HL-60 (cell line): ENCODE results near the gene PRAMEF10.
"Not testable (repeated sequence)": the region's sequence is repeated elsewhere in the genome, so short reads cannot be mapped to it uniquely, and the experiment has no call there.

Experiments used
- DNase-seq, 2 experiments: peaks; one replicate each; pipeline ENCODE4 v3.0.0-alpha.2; 2010 to 2020; ENCODE audit warnings: low read depth in 1 of 2, low spot score in 1 of 2
- H3K27ac ChIP-seq: fragments of 250-450 bp; sonication (Bioruptor Pico); replicated peaks from 2 replicates; pipeline ENCODE4 v1.5.1; 2020; ENCODE audit warnings: mild to moderate bottlenecking, moderate library complexity
- H3K27me3 ChIP-seq: fragments of 250-450 bp; sonication (Bioruptor Pico); 2 replicates; pipeline ENCODE4 v1.5.1; 2021; ENCODE audit warnings: mild to moderate bottlenecking, moderate library complexity; ENCODE audit not compliant: insufficient read depth, poor library complexity, severe bottlenecking
- H3K4me3 ChIP-seq: replicated peaks from 2 replicates; pipeline ENCODE4 v1.5.1; 2011; ENCODE audit warnings: mild to moderate bottlenecking, control low read depth, low read length; ENCODE audit not compliant: insufficient read depth
- long read RNA-seq: library from polyadenylated mRNA; unstranded; transcript quantifications from one replicate; pipeline ENCODE4 v2.0.0, GENCODE V29; 2020

The PRAMEF10 gene, protein sequence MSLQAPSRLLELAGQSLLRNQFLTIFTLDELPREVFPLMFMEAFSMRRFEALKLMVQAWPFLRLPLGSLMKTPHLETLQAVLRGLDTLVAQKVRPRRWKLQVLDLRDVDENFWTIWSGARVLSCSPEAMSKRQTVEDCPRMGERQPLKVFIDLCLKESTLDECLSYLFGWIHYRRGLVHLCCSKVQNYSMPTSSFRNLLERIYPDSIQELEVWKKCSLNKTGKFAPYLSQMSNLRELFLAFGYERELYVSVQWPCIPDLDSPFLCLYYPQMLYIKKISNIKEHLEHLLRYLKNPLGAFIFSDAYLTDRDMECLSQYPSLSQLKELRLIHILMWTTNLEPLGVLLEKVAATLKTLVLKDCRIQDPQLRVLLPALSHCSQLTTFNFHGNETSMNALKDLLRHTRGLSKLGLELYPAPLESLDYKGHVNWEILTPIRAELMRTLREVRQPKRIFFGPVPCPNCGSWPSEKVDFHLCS
- long read RNA-seq: 0 reads

- H3K27me3 ChIP-seq, H3K27ac ChIP-seq, H3K4me3 ChIP-seq, DNase-seq: not testable (repeated sequence)
Observed at GRCh38 chr1:12898170-12898569, at the start of gene PRAMEF10. TSS of gene PRAMEF10 (minus strand) at chr1:12898270. CDS start at chr1:12895847, 2,423 bp downstream.

DNA sequence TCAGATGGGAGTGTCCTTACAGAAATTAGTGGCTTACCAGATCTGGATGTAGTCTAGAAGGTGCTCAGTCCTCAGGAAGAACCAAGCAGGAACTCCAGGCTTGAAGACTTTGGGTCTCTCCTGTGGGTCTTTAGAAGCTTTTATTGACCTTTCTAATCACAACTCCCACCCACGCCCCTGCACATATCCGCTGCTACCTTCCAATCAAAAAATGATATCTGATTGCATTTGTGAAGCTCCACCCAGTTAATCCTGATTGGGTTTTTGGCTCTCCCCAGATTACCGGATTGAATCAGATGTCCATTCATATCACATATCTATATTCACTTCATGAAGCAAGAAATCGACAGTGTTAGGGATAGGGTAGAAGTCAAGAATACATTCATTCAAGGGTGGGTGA lies 49.4 kb upstream of the PRAMEF10 start, which contains the start of gene PRAMEF6:
PRAMEF6 (minus strand) TSS at position 101 of the 400 bp plus-strand sequence. CDS start 5,062 bp downstream, outside the sequence.
- not testable (repeated sequence) for H3K27ac ChIP-seq, DNase-seq, H3K27me3 ChIP-seq, H3K4me3 ChIP-seq

DNA sequence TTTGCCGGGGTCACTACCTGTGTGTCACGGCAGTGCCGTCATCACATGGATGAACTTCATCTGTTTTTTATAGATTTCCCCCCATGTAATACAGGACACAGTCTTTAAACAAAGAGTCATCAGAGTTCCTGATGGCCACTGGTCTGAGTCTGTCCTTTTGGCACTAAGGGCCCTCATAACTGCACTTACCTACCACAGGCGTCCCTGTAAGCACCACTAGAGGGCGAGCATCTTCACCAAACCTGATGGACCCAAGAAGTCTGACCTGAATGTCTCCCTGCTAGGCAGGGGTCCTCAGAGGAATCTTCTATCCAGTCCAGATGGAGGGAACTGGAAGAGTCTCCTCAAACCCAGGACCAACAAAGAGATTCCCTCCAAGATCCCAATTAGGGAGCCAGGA lies 26.3 kb upstream of the PRAMEF10 start:
- DNase-seq: not testable (repeated sequence)

DNA sequence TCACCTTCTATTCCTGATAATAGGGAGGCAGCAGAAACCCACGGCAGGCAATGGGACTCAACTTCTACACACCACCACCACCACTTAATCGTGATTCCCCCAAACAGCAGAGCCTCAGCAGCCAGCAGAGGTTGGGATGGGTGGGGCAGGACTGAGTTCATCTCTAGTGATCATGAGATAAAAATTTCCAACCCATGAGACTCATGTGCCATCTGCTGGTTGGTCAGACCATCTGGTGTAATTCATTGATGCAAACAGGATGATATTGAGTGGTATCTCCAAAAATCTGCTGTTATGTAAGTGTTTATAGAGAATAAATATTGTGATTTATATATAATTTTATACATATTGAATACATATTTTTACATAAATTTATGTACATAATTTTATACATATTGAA lies 23.7 kb upstream of the PRAMEF10 start:
- H3K4me3 ChIP-seq, DNase-seq, H3K27me3 ChIP-seq, H3K27ac ChIP-seq: not testable (repeated sequence)

More for the DNA sequence above, 26.3 kb upstream of the PRAMEF10 start:
- not testable (repeated sequence) for H3K4me3 ChIP-seq, H3K27me3 ChIP-seq, H3K27ac ChIP-seq

DNA sequence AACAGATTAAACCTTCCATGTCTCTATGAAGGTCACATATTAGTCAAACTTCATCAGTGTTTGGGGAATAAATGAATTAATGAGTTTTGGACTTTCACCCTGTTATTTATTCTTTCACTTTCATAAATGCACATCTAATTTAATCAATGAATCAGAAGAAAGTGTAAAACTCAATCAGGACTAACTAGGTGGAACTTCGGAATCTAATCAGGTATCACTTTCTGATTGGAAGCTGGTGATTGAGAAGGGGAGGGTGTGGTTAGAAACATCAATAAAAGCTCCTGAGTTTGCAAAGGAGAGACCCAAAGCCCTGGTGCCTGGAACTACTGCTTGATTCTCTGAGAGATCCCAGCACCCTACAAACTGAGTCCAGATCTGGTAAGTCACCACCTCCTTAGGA lies 18.2 kb upstream of the PRAMEF10 start, which contains the start of gene PRAMEF7:
PRAMEF7 (plus strand) TSS at position 301 of the 400 bp plus-strand sequence. CDS start 1,083 bp downstream, outside the sequence.
- not testable (repeated sequence) for H3K27me3 ChIP-seq, H3K4me3 ChIP-seq, H3K27ac ChIP-seq, DNase-seq

DNA sequence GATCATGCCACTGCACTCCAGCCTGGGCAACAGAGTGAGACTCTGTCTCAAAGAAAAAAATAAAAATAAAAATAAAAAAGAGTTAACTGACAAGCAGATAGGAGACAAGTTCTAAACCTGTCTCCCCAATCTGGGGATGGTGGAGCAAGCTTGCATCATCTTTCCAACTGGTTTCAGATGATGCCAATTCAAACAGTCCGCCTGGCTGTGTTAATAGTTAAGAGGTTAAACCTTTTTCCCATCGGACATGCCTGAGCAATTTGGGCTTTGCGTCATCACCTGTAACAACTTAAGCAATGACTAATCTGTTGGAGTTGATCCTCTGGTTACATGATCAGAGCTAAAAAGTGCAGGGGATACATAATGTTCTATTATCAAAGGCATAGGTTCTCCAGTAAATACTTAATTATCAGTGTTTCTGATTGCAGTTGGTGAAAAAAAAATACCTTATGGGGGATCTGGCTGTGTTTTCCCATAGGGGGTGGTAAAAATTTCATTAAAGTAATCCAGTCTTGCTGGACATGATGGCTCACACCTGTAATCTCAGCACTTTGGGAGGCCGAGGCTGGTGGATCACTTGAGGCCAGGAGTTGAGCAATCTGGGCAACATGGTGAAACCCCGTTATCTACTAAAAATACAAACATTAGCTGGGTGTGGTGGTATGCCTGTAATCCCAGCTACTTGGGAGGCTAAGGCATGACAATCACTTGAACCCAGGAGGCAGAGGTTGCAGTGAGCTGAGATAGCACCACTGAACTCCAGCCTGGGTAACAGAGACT lies 5.9 kb upstream of the PRAMEF10 start:
- not testable (repeated sequence) for H3K27ac ChIP-seq, H3K27me3 ChIP-seq, H3K4me3 ChIP-seq, DNase-seq

- H3K27ac ChIP-seq, H3K27me3 ChIP-seq, H3K4me3 ChIP-seq, DNase-seq: not testable (repeated sequence)
Observed at GRCh38 chr1:12899186-12899585, 1.1 kb upstream of the PRAMEF10 start.

GRCh38 chr1:12886101-12886500 lies 12.0 kb downstream of the PRAMEF10 start, which contains the start of gene PRAMEF4:
TSS of gene PRAMEF4 (minus strand) at chr1:12886201. CDS start at chr1:12883394, 2,807 bp downstream.
- not testable (repeated sequence) for H3K27me3 ChIP-seq, DNase-seq, H3K27ac ChIP-seq

GRCh38 chr1:12878453-12878852 lies 19.6 kb downstream of the PRAMEF10 start:
- not testable (repeated sequence) for H3K4me3 ChIP-seq, H3K27me3 ChIP-seq, DNase-seq, H3K27ac ChIP-seq

More at GRCh38 chr1:12886101-12886500, 12.0 kb downstream of the PRAMEF10 start, which contains the start of gene PRAMEF4:
- not testable (repeated sequence) for H3K4me3 ChIP-seq

DNA sequence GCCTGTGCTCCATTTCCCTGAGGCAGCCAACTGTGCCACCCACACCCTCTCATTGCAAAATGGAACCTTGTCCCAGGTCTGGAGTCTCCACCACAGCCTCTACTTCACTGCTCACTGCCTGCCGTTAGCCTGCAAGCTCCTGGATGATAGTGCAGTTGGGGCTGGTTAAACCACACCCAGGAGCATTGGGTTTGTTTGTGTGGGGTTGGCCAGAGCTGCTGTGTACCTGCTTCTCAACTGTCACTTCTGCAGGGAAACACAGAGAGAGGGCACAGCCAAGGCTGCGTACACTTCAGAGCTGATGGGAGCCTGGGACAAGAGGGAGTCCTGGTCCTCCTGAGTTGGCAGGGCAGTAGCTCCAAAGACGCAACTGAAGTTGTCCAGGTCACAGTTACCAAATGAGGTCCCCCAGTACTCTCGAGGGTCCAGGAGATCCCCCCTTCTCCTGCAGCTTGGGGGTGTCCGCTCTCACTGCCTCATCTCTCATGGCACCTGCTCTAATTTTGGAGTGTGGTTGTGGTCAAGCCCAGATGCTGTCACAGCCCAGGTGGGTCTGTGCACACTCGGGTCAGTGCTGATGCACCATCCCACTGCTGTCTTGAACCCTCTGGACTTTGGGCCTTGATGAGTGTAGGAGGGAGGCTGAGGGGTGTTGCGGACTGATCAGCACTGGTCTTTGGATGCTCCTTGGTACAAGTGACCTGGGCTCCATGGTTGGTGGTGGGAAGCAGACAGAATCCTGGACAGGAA lies 34.8 kb downstream of the PRAMEF10 start:
- not testable (repeated sequence) for H3K27me3 ChIP-seq, H3K27ac ChIP-seq, DNase-seq, H3K4me3 ChIP-seq

DNA sequence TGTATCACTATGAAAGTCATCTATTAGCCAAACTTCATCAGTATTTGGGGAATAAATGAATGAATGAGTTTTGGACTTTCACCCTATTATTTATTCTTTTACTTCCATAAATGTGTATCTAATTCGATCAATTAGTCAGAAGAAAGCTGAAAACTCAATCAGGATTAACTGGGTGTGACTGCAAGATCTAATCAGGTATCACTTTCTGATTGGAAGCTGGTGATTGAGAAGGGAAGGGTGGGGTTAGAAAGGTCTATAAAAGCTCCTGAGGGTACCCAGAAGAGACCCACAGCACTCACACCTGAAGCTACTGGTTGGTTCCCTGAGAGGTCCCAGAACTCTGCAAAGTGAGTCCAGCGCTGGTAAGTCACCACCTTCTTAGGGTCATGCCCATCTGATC lies 41.3 kb downstream of the PRAMEF10 start, which contains the start of gene PRAMEF2:
PRAMEF2 (plus strand) TSS at position 301 of the 400 bp plus-strand sequence. CDS start 1,924 bp downstream, outside the sequence.
- not testable (repeated sequence) for DNase-seq, H3K4me3 ChIP-seq, H3K27ac ChIP-seq, H3K27me3 ChIP-seq
